ENCODE results near the gene MEG3.

Gene MEG3

GRCh38 chr14:100864960-100865681 is 39.2 kb downstream of the MEG3 start:
- DNase-seq (ENCODE audit: low read depth in 2 of 2): no peak

GRCh38 chr14:100865682-100866591 is 40.0 kb downstream of the MEG3 start:
- DNase-seq (ENCODE audit: low read depth in 2 of 2): no peak

GRCh38 chr14:100866666-100867630 is 41.0 kb downstream of the MEG3 start:
- DNase-seq (ENCODE audit: low read depth in 2 of 2): no peak

- no peak for DNase-seq (ENCODE audit: low read depth in 2 of 2)
These were observed 41.9 kb downstream of the MEG3 start for GRCh38 chr14:100867631-100868315.

- no peak for DNase-seq (ENCODE audit: low read depth in 2 of 2)
These were observed 42.9 kb downstream of the MEG3 start for GRCh38 chr14:100868621-100869370.

GRCh38 chr14:100871234-100872186 is 45.6 kb downstream of the MEG3 start:
- no peak for DNase-seq (ENCODE audit: low read depth in 2 of 2)

- no peak for DNase-seq (ENCODE audit: low read depth in 2 of 2)
These were observed 46.6 kb downstream of the MEG3 start for GRCh38 chr14:100872259-100873095.

- no peak for DNase-seq (ENCODE audit: low read depth in 2 of 2)
These were observed 47.2 kb downstream of the MEG3 start for GRCh38 chr14:100873096-100873482.

- no peak for DNase-seq (ENCODE audit: low read depth in 2 of 2)
These were observed 48.1 kb downstream of the MEG3 start for GRCh38 chr14:100874051-100874410.

GRCh38 chr14:100874411-100875091 is 48.6 kb downstream of the MEG3 start:
- no peak for DNase-seq (ENCODE audit: low read depth in 2 of 2)

- DNase-seq (ENCODE audit: low read depth in 2 of 2): no peak
These were observed 49.2 kb downstream of the MEG3 start for GRCh38 chr14:100875126-100875525.

GRCh38 chr14:100875861-100876590 is 50.1 kb downstream of the MEG3 start:
- DNase-seq (ENCODE audit: low read depth in 2 of 2): no peak

- no peak for DNase-seq (ENCODE audit: low read depth in 2 of 2)
These were observed 52.6 kb downstream of the MEG3 start for GRCh38 chr14:100878271-100879146.

- DNase-seq (ENCODE audit: low read depth in 2 of 2): no peak
These were observed 53.3 kb downstream of the MEG3 start for GRCh38 chr14:100879194-100879593.

- DNase-seq (ENCODE audit: low read depth in 2 of 2): no peak
These were observed 53.9 kb downstream of the MEG3 start for GRCh38 chr14:100879782-100880181.

Data from stimulated activated CD8-positive, alpha-beta memory T cell treated with anti-CD3 and anti-CD28 coated beads, Interleukin-7, amount 100 ng/mL, for 1 hour (primary cell).